ENCODE measurements around the gene RPTOR.

Gene RPTOR

GRCh38 chr17:80593181-80593580 lies 48.5 kb downstream of the RPTOR start:
- DNase-seq, result no peak

- DNase-seq, result no peak
These were observed 50.0 kb downstream of the RPTOR start for GRCh38 chr17:80594431-80595269.

- DNase-seq, result peak; percentile 33
These were observed 52.3 kb downstream of the RPTOR start for GRCh38 chr17:80596760-80597608.

GRCh38 chr17:80598813-80599545 lies 54.3 kb downstream of the RPTOR start:
- no peak for DNase-seq

GRCh38 chr17:80599546-80600305 lies 55.1 kb downstream of the RPTOR start:
- DNase-seq, result no peak

- no peak for DNase-seq
These were observed 56.5 kb downstream of the RPTOR start for GRCh38 chr17:80601146-80601545.

- no peak for DNase-seq
These were observed 58.8 kb downstream of the RPTOR start for GRCh38 chr17:80603396-80603795.

GRCh38 chr17:80604009-80604669 lies 59.5 kb downstream of the RPTOR start:
- DNase-seq, result no peak

- DNase-seq, result peak; percentile 12
These were observed 60.0 kb downstream of the RPTOR start for GRCh38 chr17:80604670-80605010.

GRCh38 chr17:80605326-80606066 lies 60.9 kb downstream of the RPTOR start:
- peak; percentile 92 for DNase-seq

- no peak for DNase-seq
These were observed 63.7 kb downstream of the RPTOR start for GRCh38 chr17:80608326-80608725.

- no peak for DNase-seq
These were observed 65.1 kb downstream of the RPTOR start for GRCh38 chr17:80609757-80610156.

GRCh38 chr17:80611816-80612215 lies 67.2 kb downstream of the RPTOR start:
- DNase-seq, result no peak

- no peak for DNase-seq
These were observed 68.5 kb downstream of the RPTOR start for GRCh38 chr17:80612997-80613731.

GRCh38 chr17:80613732-80614071 lies 69.1 kb downstream of the RPTOR start:
- DNase-seq, result no peak

GRCh38 chr17:80614332-80615047 lies 69.9 kb downstream of the RPTOR start:
- no peak for DNase-seq

- no peak for DNase-seq
These were observed 70.7 kb downstream of the RPTOR start for GRCh38 chr17:80615376-80615775.

GRCh38 chr17:80616705-80617104 lies 72.1 kb downstream of the RPTOR start:
- no peak for DNase-seq

- peak; percentile 42 for DNase-seq
These were observed 73.7 kb downstream of the RPTOR start for GRCh38 chr17:80618304-80618703.
